PFSK-1 (cell line): ENCODE measurements around the gene IQCM.

ENCODE experiments used
- POLR2AphosphoS5 ChIP-seq: IDR thresholded peaks from 2 replicates; pipeline ENCODE4 v1.6.1; 2012; ENCODE audit warnings: low read depth, mild to moderate bottlenecking, control low read depth, low read length, moderate library complexity
- TAF1 ChIP-seq: IDR thresholded peaks from 2 replicates; pipeline ENCODE4 v1.6.1; 2012; ENCODE audit warnings: low read length, control low read depth, borderline replicate concordance; ENCODE audit not compliant: insufficient read depth
- TF ChIP-seq, protein P1 (sequence below), 2 experiments: IDR thresholded peaks; 2 replicates each; pipeline versions ENCODE4 v1.6.1 to v1.8.0; 2011 to 2012; ENCODE audit warnings: low read depth in 2 of 2, low read length in 2 of 2, control low read depth in 1 of 2, inconsistent platforms in 1 of 2, mild to moderate bottlenecking in 1 of 2, moderate library complexity in 1 of 2; ENCODE audit not compliant: insufficient read depth in 1 of 2

DNA sequence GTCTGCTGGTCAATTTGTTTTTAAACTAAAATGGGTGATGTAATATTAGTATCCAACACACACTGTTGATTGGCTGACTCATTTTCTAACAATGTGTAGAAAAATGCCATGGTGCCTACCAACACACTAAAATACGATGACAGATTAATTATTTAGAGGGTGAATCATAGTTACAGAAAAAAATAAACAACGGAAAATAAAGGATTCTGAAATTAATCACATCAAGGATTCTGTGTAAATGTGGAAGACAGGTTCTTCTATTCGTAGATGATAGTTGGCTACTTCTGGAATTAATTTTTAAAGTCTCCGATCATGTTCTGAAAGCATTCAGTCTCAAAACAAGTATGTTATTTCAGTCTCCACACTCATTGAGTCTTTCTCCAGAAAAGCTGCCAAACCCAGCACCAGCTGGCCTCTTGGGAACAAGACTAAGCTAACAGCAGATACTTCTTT lies 8.2 kb upstream of the IQCM start:
- TF ChIP-seq, protein P1, sequence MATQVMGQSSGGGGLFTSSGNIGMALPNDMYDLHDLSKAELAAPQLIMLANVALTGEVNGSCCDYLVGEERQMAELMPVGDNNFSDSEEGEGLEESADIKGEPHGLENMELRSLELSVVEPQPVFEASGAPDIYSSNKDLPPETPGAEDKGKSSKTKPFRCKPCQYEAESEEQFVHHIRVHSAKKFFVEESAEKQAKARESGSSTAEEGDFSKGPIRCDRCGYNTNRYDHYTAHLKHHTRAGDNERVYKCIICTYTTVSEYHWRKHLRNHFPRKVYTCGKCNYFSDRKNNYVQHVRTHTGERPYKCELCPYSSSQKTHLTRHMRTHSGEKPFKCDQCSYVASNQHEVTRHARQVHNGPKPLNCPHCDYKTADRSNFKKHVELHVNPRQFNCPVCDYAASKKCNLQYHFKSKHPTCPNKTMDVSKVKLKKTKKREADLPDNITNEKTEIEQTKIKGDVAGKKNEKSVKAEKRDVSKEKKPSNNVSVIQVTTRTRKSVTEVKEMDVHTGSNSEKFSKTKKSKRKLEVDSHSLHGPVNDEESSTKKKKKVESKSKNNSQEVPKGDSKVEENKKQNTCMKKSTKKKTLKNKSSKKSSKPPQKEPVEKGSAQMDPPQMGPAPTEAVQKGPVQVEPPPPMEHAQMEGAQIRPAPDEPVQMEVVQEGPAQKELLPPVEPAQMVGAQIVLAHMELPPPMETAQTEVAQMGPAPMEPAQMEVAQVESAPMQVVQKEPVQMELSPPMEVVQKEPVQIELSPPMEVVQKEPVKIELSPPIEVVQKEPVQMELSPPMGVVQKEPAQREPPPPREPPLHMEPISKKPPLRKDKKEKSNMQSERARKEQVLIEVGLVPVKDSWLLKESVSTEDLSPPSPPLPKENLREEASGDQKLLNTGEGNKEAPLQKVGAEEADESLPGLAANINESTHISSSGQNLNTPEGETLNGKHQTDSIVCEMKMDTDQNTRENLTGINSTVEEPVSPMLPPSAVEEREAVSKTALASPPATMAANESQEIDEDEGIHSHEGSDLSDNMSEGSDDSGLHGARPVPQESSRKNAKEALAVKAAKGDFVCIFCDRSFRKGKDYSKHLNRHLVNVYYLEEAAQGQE (IDR thresholded peaks at IDR 0.05; ENCODE audit: insufficient read depth in 1 of 2, low read depth in 2 of 2, low read length in 2 of 2), result no peak
- TF ChIP-seq TAF1 (no peak), POLR2AphosphoS5 (no peak)
